EL (cell line): ENCODE results near the gene SLC27A5.
A peak's percentile ranks its signal among the peaks of the same experiment; 100 is the strongest.
"Not testable (repeated sequence)": the region's sequence is repeated elsewhere in the genome, so short reads cannot be mapped to it uniquely, and the experiment has no call there.

Experiments used
- DNase-seq: peaks from one replicate; pipeline ENCODE4 v3.0.0-alpha.2; 2016

The SLC27A5 gene

GRCh38 chr19:58549664-58550361 is 38.0 kb upstream of the SLC27A5 start:
- no peak for DNase-seq

DNA sequence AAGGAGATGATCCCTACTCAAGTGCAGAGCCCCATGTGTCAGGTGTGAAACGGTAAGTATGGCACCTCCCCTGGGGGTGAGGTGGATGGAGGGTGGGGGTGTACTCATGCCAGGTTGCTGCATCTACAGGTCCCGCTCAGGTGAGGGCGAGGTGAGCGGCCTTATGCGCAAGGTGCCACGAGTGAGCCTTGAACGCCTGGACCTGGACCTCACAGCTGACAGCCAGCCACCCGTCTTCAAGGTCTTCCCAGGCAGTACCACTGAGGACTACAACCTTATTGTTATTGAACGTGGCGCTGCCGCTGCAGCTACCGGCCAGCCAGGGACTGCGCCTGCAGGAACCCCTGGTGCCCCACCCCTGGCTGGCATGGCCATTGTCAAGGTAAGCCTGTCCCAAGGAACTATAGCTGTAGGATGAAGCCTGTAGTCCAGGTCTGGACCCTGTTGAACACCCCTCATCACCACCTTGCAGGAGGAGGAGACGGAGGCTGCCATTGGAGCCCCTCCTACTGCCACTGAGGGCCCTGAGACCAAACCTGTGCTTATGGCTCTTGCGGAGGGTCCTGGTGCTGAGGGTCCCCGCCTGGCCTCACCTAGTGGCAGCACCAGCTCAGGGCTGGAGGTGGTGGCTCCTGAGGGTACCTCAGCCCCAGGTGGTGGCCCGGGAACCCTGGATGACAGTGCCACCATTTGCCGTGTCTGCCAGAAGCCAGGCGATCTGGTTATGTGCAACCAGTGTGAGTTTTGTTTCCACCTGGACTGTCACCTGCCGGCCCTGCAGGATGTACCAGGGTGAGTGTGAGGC is 37.3 kb upstream of the SLC27A5 start:
- no peak for DNase-seq

- no peak for DNase-seq
Measured at GRCh38 chr19:58547323-58548312, 35.8 kb upstream of the SLC27A5 start.

DNA sequence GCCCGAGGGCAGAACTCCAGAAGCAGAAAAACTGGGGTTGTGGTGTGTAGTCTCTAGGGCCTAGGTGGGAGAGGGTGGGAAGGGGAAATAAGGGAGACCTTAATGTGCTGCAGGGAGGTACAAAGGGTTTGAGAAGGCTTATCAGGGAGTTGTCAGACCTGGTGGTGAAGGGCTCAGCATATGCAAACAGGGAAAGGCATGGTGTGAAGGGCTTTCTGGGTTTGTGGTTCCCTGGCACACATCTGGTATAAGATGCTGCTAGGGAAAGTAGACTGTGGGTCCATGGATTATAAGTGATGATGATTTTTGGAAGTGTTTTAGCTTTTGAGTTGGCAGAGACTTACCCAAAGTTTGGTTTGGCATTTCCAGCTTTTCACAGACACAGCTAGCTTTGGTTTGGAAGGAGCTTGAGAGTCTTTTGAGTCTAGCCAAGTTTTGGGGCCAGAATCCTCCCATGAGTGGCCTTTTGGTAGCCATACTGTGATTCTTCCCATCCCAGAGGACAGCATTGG is 34.3 kb upstream of the SLC27A5 start:
- no peak for DNase-seq

GRCh38 chr19:58545286-58546018 is 33.7 kb upstream of the SLC27A5 start:
- no peak for DNase-seq

DNA sequence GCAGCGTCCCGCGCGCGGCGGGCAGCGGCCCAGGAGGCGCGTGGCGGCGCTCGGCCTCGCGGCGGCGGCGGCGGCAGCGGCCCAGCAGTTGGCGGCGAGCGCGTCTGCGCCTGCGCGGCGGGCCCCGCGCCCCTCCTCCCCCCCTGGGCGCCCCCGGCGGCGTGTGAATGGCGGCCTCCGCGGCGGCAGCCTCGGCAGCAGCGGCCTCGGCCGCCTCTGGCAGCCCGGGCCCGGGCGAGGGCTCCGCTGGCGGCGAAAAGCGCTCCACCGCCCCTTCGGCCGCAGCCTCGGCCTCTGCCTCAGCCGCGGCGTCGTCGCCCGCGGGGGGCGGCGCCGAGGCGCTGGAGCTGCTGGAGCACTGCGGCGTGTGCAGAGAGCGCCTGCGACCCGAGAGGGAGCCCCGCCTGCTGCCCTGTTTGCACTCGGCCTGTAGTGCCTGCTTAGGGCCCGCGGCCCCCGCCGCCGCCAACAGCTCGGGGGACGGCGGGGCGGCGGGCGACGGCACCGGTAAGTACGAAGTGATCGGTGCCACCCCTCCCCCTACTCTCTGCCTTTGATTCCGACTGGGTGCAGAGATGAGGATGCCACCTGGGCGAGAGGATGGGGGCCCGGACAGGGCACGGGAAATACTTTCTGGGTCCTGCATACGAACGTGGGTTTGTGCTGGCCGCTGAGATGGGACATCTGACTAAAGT is 32.9 kb upstream of the SLC27A5 start:
- no peak for DNase-seq

GRCh38 chr19:58543826-58544590 is 32.2 kb upstream of the SLC27A5 start, which contains the start of gene TRIM28:
TSS of gene TRIM28 (plus strand) at chr19:58544064. CDS start at chr19:58544758, 694 bp downstream.
- DNase-seq, result peak; percentile 99

DNA sequence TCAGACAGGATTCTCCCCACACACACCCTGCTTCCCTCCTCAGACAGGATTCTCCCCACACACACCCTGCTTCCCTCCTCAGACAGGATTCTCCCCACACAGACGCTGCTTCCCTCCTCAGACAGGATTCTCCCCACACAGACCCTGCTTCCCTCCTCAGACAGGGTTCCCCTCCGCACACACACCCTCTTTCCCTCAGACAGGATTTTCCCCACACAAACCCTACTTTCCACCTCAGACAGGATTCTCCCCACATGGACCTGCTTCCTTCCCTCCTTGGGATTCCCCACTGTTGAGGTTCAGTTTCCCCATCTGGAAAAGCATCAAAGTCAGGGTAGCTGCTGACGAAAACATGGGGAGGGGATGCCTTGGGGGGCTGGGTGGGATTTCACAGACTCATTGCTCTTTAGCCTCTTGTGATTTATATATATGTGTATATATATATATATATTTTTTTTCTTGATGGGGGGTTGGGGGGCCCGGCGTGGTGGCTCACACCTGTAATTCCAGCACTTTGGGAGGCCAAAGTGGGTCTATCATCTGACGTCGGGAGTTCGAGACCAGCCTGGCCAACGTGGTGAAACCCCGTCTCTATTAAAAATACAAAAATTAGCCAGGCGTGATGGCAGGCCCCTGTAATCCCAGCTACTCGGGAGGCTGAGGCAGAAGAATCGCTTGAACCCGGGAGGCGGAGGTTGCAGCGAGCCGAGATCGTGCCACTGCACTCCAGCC is 31.0 kb upstream of the SLC27A5 start:
- DNase-seq, result not testable (repeated sequence)

DNA sequence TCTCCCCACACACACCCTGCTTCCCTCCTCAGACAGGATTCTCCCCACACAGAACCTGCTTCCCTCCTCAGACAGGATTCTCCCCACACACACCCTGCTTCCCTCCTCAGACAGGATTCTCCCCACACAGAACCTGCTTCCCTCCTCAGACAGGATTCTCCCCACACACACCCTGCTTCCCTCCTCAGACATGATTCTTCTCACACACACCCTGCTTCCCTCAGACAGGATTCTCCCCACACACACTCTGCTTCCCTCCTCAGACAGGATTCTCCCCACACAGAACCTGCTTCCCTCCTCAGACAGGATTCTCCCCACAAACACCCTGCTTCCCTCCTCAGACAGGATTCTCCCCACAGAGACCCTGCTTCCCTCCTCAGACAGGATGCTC is 27.4 kb upstream of the SLC27A5 start:
- not testable (repeated sequence) for DNase-seq

DNA sequence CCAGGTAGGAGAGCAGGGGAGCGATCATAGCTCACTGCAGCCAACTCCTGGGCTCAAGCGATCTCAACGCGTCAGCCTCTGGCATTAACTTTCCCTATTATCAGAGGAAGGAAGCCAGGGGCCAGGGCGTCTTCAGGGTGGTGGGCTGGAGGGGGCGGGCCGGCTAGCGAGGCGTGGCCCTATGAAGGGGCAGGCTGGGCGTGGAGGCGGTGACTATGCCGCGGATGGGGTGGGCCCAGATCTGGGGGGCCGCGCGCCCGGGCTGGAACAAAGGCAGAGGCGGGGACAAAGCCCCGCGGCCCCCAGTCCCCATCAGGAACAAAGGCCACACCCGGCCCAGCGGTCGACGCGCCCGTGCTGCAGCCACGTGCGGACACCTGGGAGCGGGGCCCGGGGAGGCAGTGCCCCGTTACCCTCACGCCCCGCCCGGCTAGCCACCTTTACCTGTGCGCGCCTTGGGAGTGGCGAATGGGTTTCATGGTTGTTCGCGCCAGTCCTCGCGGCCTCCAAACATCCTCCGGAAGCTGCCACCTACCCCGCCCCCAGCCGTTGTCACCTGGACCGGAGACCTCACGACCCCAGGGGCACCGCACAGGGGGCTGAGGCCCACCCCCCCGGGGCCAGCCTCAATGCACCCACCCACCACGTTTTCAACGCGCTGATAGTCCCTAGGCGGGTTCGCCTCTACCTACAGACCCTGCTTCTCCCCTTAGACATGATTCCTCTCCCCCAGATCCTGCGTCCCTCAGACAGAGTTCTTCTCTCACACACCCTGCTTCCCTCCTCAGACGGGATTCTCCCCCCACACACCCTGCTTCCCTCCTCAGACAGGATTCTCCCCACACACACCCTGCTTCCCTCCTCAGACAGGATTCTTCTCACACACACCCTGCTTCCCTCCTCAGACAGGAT is 26.7 kb upstream of the SLC27A5 start:
- no peak for DNase-seq

DNA sequence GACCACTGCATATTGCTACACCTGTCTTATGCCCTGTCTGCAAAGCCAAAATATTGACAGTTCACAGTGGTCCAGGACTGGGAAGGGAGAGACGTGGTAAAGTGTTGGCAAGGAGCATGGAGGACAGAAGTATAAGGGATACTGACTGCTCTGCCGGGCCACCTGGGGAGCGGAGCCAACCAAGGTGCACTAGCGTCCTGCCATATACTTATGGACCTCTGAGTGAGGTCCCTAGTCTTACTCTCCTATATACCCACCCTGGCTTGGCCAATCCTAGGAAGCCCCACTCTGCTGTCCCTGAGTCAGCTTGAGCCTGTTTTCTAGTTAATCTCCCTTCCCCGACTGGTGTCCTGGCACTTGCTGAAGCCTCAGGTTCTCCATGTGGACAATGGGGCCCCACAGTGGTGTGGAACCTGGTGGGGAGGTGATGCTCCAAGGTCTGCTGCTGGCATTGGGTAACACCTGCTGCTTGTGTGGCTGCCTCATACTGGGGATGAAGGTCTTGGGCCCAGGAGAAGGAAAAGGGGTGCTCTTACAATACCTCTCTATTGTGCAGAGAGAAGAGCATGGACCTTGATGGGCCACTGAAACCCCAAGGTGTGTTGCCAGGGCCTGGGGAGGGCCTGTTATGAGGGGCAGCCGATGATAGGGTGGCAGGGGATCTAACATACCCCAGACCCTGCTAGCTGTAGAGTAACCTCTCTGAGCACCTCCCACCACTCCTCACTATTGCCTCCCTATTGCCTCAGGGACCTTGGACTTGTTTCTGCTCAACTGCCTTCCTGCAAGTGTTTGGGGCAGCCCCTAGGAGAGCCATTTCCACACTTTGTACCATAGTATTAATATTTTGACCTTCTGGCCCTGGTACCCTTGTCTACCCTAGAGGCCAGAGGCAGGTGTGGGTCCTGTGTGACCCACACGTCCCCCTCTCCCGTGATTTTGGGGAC is 25.3 kb upstream of the SLC27A5 start:
- no peak for DNase-seq

- DNase-seq, result no peak
Measured at GRCh38 chr19:58535857-58536256, 24.1 kb upstream of the SLC27A5 start.

GRCh38 chr19:58531034-58531840 is 19.4 kb upstream of the SLC27A5 start:
- DNase-seq, result no peak

DNA sequence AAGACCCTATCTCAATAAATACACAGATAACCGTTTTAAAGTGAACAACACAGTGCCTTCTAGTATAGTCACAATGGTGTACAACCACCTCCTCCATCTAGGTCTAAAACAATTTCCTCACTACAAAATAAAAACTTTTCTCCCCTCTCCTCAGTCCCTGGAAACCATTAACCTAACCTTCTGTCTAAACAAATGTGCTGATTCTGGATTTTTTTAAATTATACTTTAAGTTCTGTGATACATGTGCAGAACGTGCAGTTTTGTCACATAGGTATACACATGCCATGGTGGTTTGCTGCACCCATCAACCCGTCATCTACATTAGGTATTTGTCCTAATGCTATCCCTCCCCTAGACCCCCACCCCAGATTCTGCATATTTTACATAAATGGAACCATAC is 17.6 kb upstream of the SLC27A5 start:
- no peak for DNase-seq

- no peak for DNase-seq
Measured at GRCh38 chr19:58522709-58523108, 10.9 kb upstream of the SLC27A5 start.

GRCh38 chr19:58521651-58522050 is 9.9 kb upstream of the SLC27A5 start:
- no peak for DNase-seq

GRCh38 chr19:58520257-58520599 is 8.4 kb upstream of the SLC27A5 start:
- DNase-seq, result no peak
